Cardiac muscle cell (in vitro differentiated cells and primary cell): ENCODE results near the gene KLHL8. TPM values are rescaled to one million over a fixed set of nuclear protein-coding genes. Genes with fewer than 3 reads are reported as not detected.

Experiments
- DNase-seq, 2 donors: peaks; one replicate each; pipeline versions ENCODE4 v3.0.0 to v3.0.0-alpha.2; 2010 to 2017; ENCODE audit warnings: low read depth in 1 of 2, low spot score in 1 of 2
- H3K27ac ChIP-seq: fragments of 200-600 bp; sonication (generic); 2 replicates; pipeline ENCODE4 v1.5.1; 2016
- H3K27me3 ChIP-seq: fragments of 200-600 bp; sonication (generic); 2 replicates; pipeline ENCODE4 v1.6.0; 2016; ENCODE audit warnings: control low read depth
- H3K36me3 ChIP-seq: fragments of 200-600 bp; sonication (generic); 2 replicates; pipeline ENCODE4 v1.5.1; 2016; ENCODE audit warnings: control low read depth
- H3K4me1 ChIP-seq: fragments of 200-600 bp; sonication (generic); 2 replicates; pipeline ENCODE4 v1.8.1; 2017; ENCODE audit warnings: low read depth, mild to moderate bottlenecking, mixed run types
- H3K4me3 ChIP-seq: fragments of 200-600 bp; sonication (generic); 2 replicates; pipeline ENCODE4 v1.5.1; 2016; ENCODE audit warnings: mild to moderate bottlenecking
- H3K9me3 ChIP-seq: fragments of 200-600 bp; sonication (generic); 2 replicates; pipeline ENCODE4 v1.5.1; 2017; ENCODE audit warnings: low read depth, mild to moderate bottlenecking, control low read depth
- polyA plus RNA-seq: library from polyadenylated mRNA; unstranded; fragments of >200 nt; fragmentation: Nextera tagmentation; extraction: Ambion mirVana; gene quantifications from 2 replicates; pipeline ENCODE4 v1.2.1, GENCODE V29; 2016
- total RNA-seq: library from RNA; depleted of rRNA; stranded (reverse); fragments of >200 nt; gene quantifications from 2 replicates; pipeline ENCODE4 v1.2.3, GENCODE V29; 2016
- TF ChIP-seq, protein P1 (sequence below): IDR thresholded peaks from 2 replicates; pipeline ENCODE4 v1.5.1; 2012; ENCODE audit warnings: low read depth, mild to moderate bottlenecking, low read length

KLHL8 gene
- total and polyA plus RNA-seq, 2 experiments from 2014 or later = 5.4 to 8.0 TPM

DNA sequence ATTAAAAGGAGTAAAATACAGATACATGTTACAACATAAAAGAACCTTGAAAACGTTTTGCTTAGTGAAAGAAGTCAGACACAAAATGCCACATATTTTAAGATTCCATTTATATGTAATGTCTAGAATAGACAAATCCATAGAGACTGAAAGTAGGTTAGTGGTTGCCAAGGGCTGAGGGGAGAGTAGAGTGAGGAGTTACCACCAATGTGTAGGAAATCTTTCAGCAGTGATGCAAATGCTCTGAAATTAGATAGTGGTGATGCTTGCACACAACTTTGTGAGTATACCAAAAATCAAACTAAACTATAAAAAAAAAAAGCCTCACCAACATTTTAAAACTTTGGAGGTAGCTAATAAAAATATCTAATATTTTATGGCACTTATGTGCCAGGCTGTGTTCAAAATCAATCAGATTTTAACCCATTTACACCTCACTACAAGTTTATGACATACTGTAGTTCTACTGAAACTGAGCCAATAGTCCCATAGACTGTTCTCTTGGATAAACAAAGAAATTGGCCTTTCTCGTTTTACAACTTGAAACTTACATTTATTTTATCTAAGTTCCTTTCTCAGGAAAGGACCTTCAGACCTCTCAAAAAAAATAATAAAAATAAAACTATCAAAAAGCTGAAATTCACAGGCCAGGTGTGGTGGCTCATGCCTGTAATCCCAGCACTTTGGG lies 29.1 kb upstream of the KLHL8 start:
- H3K4me1 ChIP-seq = no peaks in the 10 kb centered on the region
- H3K4me3 ChIP-seq = no peak overlapping the region
- no peak for DNase-seq
- H3K9me3 ChIP-seq = no peaks in the 10 kb centered on the region
- TF ChIP-seq, protein P1, sequence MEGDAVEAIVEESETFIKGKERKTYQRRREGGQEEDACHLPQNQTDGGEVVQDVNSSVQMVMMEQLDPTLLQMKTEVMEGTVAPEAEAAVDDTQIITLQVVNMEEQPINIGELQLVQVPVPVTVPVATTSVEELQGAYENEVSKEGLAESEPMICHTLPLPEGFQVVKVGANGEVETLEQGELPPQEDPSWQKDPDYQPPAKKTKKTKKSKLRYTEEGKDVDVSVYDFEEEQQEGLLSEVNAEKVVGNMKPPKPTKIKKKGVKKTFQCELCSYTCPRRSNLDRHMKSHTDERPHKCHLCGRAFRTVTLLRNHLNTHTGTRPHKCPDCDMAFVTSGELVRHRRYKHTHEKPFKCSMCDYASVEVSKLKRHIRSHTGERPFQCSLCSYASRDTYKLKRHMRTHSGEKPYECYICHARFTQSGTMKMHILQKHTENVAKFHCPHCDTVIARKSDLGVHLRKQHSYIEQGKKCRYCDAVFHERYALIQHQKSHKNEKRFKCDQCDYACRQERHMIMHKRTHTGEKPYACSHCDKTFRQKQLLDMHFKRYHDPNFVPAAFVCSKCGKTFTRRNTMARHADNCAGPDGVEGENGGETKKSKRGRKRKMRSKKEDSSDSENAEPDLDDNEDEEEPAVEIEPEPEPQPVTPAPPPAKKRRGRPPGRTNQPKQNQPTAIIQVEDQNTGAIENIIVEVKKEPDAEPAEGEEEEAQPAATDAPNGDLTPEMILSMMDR = no peak
- no peak overlapping the region for H3K27ac ChIP-seq
- H3K36me3 ChIP-seq = no peaks in the 10 kb centered on the region
- no peaks in the 10 kb centered on the region for H3K27me3 ChIP-seq

DNA sequence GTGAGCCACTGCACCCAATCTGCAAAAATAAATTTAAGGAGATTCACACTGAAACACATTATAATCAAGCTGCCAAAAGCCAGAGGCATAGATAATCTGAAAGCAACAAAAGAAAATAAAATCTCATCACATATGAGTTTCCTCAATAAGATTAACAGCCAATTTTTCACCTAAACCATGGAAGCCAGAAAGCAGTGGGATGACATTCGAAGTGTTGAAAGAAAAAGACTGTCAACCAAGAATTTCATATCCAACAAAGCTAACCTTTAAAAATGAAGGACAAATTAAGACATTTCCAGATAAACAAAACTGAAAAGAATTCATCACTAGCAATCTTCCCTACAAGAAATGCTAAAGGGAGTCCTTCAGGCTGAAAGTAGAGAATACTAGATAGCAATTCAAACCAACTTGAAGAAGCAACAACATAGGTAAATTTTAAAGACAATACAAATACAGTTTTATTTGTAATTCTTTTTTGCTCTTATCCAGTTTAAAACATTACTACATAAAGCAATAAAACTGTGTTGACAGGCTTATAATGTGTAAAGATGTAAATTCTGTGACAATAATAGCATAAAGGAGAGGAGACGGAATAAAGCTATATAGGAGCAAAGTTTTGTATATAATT lies 23.1 kb upstream of the KLHL8 start:
- TF ChIP-seq, protein P1 = no peak
- no peak for DNase-seq
- Histone ChIP-seq H3K27me3 (no peaks in the 10 kb centered on the region), H3K36me3 (no peaks in the 10 kb centered on the region), H3K4me1 (no peaks in the 10 kb centered on the region), H3K9me3 (peaks cover 3% of the 10 kb centered on the region), H3K27ac (no peak overlapping the region), H3K4me3 (no peak overlapping the region)

DNA sequence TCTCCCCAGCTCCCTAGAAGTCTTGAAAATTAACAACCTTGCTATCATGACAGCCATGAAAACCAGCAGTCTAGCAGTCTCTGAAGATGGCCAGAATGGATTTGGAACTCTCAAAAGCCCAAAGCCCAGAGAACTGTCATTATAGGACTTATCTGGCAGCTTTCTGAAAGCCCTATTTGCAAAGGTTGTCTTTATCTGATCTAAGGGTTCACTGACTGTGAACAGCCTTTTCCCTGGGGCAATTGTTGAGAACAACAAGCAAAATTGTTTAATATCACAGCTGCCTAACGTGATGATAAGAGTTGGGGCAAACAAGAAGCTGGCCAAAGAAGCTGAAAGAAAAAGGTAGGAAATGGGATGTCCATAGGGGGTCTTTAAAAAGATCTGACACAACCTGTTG lies 20.9 kb upstream of the KLHL8 start:
- Histone ChIP-seq H3K9me3 (peaks cover 3% of the 10 kb centered on the region), H3K4me3 (no peak overlapping the region), H3K27ac (no peak overlapping the region), H3K36me3 (no peaks in the 10 kb centered on the region), H3K4me1 (no peaks in the 10 kb centered on the region), H3K27me3 (no peaks in the 10 kb centered on the region)
- TF ChIP-seq, protein P1 = no peak
- no peak for DNase-seq

DNA sequence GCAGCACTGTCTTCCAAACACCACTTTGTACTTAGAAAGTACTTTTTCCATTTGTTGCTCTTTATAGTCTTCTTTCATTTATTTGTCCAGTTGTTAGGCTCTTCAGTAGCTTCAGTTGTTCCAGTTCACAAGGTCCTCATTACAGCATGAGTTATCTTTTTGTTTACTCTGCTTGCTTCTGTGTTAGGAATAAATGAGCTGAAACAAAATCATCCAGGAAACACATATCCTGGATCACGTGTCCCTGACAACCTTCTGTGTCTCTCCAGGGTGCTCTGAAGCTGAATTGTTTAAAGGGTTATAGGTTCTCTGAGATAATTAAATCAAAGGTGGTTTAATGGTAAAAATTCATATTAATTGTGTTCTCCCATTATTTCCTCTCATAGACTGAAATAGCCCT lies 19.9 kb upstream of the KLHL8 start:
- DNase-seq = no peak
- Histone ChIP-seq H3K4me3 (no peak overlapping the region), H3K27me3 (no peaks in the 10 kb centered on the region), H3K9me3 (peaks cover 3% of the 10 kb centered on the region), H3K4me1 (no peaks in the 10 kb centered on the region), H3K27ac (no peak overlapping the region), H3K36me3 (no peaks in the 10 kb centered on the region)
- TF ChIP-seq, protein P1 = no peak

DNA sequence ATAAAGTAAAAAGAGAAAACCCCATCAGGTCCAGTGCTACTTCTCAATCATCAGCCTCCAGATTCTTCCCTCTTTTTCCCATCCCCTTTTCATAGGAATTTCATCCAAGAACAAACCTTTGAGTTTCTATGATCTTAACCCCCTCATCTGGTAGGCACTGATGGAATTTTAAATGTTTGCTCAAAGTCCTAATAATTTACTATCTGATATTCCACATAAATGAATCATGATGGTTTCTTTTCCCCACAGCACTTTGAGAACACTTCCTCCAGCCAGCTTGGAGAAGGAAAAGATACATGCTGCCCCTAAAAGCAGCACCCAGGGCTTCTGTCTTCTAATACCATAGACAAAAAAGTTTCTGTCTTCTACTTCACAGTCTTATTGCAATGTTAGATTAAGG lies 19.4 kb upstream of the KLHL8 start:
- no peak overlapping the region for H3K27ac ChIP-seq
- no peaks in the 10 kb centered on the region for H3K4me1 ChIP-seq
- no peaks in the 10 kb centered on the region for H3K36me3 ChIP-seq
- TF ChIP-seq, protein P1 = no peak
- no peak overlapping the region for H3K4me3 ChIP-seq
- DNase-seq = no peak
- H3K9me3 ChIP-seq = peaks cover 3% of the 10 kb centered on the region
- H3K27me3 ChIP-seq = no peaks in the 10 kb centered on the region
